HPDE6-E6E7 (cell line): Measurements from ENCODE around the gene GATA6.
"Not testable (repeated sequence)": the region's sequence is repeated elsewhere in the genome, so short reads cannot be mapped to it uniquely, and the experiment has no call there.

Experiments
- DNase-seq: peaks from one replicate; pipeline ENCODE4 v3.0.0; 2011; ENCODE audit warnings: missing footprints; ENCODE audit errors: extremely low spot score

GATA6 gene

GRCh38 chr18:22180722-22181121 is 11.3 kb downstream of the GATA6 start:
- no peak for DNase-seq

GRCh38 chr18:22182884-22183697 is 13.7 kb downstream of the GATA6 start:
- DNase-seq = no peak

GRCh38 chr18:22183698-22184170 is 14.3 kb downstream of the GATA6 start:
- no peak for DNase-seq

- DNase-seq = not testable (repeated sequence)
These were observed 15.2 kb downstream of the GATA6 start for GRCh38 chr18:22184573-22184972.

GRCh38 chr18:22185273-22185672 is 15.9 kb downstream of the GATA6 start:
- no peak for DNase-seq

GRCh38 chr18:22185771-22186386 is 16.5 kb downstream of the GATA6 start:
- DNase-seq = no peak

- no peak for DNase-seq
These were observed 17.1 kb downstream of the GATA6 start for GRCh38 chr18:22186484-22186971.

- no peak for DNase-seq
These were observed 19.3 kb downstream of the GATA6 start for GRCh38 chr18:22188559-22189267.

- no peak for DNase-seq
These were observed 20.2 kb downstream of the GATA6 start for GRCh38 chr18:22189449-22190166.

GRCh38 chr18:22191346-22191695 is 21.9 kb downstream of the GATA6 start:
- DNase-seq = no peak

- no peak for DNase-seq
These were observed 22.5 kb downstream of the GATA6 start for GRCh38 chr18:22191923-22192322.

- no peak for DNase-seq
These were observed 24.1 kb downstream of the GATA6 start for GRCh38 chr18:22193466-22193865.

GRCh38 chr18:22194151-22194598 is 24.8 kb downstream of the GATA6 start:
- no peak for DNase-seq

GRCh38 chr18:22195052-22195451 is 25.7 kb downstream of the GATA6 start:
- DNase-seq = no peak

- DNase-seq = not testable (repeated sequence)
These were observed 27.6 kb downstream of the GATA6 start for GRCh38 chr18:22196943-22197342.

- no peak for DNase-seq
These were observed 28.3 kb downstream of the GATA6 start for GRCh38 chr18:22197668-22198067.

- no peak for DNase-seq
These were observed 28.8 kb downstream of the GATA6 start for GRCh38 chr18:22198163-22198562.

GRCh38 chr18:22199005-22199404 is 29.6 kb downstream of the GATA6 start:
- no peak for DNase-seq

GRCh38 chr18:22200611-22201225 is 31.3 kb downstream of the GATA6 start:
- no peak for DNase-seq

- no peak for DNase-seq
These were observed 33.6 kb downstream of the GATA6 start for GRCh38 chr18:22203035-22203434.

- DNase-seq = no peak
These were observed 34.3 kb downstream of the GATA6 start for GRCh38 chr18:22203536-22204213.
